HCT116 (cell line): Measurements from ENCODE around the gene FAM131B.

Experiments
- EZH2 ChIP-seq: fragments of 200-600 bp; sonication (generic); IDR thresholded peaks from 2 replicates; pipeline ENCODE4 v1.6.1; 2017; ENCODE audit warnings: antibody characterized with exemption, mixed run types
- POLR2AphosphoS5 ChIP-seq: IDR thresholded peaks from 2 replicates; pipeline ENCODE4 v1.6.1; 2011; ENCODE audit warnings: mild to moderate bottlenecking, low read depth, low read length, moderate library complexity
- TF ChIP-seq, protein P1 (sequence below), 3 experiments: fragments of 200-600 bp in 1 of 3; sonication (generic) in 1 of 3; IDR thresholded peaks in 2 of 3; conservative IDR thresholded peaks in 1 of 3; 2 replicates each; pipeline ENCODE4 v1.5.1; 2012 to 2017; ENCODE audit warnings: low read depth in 2 of 3, low read length in 2 of 3, antibody characterized with exemption in 1 of 3, borderline replicate concordance in 1 of 3, control low read depth in 1 of 3, mild to moderate bottlenecking in 1 of 3, mixed read lengths in 1 of 3, mixed run types in 1 of 3, moderate library complexity in 1 of 3; ENCODE audit not compliant: insufficient read depth in 1 of 3

- TF ChIP-seq EZH2 (no peak), POLR2AphosphoS5 (no peak)
- TF ChIP-seq, protein P1, sequence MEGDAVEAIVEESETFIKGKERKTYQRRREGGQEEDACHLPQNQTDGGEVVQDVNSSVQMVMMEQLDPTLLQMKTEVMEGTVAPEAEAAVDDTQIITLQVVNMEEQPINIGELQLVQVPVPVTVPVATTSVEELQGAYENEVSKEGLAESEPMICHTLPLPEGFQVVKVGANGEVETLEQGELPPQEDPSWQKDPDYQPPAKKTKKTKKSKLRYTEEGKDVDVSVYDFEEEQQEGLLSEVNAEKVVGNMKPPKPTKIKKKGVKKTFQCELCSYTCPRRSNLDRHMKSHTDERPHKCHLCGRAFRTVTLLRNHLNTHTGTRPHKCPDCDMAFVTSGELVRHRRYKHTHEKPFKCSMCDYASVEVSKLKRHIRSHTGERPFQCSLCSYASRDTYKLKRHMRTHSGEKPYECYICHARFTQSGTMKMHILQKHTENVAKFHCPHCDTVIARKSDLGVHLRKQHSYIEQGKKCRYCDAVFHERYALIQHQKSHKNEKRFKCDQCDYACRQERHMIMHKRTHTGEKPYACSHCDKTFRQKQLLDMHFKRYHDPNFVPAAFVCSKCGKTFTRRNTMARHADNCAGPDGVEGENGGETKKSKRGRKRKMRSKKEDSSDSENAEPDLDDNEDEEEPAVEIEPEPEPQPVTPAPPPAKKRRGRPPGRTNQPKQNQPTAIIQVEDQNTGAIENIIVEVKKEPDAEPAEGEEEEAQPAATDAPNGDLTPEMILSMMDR (IDR thresholded peaks at IDR 0.05 in 2 of 3, conservative IDR thresholded peaks at IDR 0.05 in 1 of 3; ENCODE audit: borderline replicate concordance in 1 of 3, insufficient read depth in 1 of 3, low read depth in 2 of 3, low read length in 2 of 3), result no peak
These were observed 48.4 kb downstream of the FAM131B start for GRCh38 chr7:143314127-143314526.
